ENCODE data around the gene ANKRD40CL.

DNA sequence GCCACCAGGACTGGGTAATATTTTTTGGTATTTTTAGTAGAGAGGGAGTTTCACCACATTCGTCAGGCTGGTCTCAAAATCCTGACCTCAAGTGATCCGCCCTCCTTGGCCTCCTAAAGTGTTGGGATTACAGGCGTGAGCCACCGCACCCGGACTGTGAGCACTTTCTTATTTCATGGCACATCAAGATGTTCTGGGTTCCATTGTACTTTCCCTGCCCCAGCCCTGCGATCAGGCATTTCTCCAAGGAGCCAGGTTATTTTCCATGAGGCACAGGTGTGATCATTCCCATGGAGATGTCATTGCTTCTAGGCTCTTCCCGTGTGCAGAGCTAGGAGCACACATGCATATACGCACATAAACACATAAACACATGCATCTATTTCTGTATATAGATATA is 2.6 kb upstream of the ANKRD40CL start:
- TF ChIP-seq, protein P1, sequence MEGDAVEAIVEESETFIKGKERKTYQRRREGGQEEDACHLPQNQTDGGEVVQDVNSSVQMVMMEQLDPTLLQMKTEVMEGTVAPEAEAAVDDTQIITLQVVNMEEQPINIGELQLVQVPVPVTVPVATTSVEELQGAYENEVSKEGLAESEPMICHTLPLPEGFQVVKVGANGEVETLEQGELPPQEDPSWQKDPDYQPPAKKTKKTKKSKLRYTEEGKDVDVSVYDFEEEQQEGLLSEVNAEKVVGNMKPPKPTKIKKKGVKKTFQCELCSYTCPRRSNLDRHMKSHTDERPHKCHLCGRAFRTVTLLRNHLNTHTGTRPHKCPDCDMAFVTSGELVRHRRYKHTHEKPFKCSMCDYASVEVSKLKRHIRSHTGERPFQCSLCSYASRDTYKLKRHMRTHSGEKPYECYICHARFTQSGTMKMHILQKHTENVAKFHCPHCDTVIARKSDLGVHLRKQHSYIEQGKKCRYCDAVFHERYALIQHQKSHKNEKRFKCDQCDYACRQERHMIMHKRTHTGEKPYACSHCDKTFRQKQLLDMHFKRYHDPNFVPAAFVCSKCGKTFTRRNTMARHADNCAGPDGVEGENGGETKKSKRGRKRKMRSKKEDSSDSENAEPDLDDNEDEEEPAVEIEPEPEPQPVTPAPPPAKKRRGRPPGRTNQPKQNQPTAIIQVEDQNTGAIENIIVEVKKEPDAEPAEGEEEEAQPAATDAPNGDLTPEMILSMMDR (IDR thresholded peaks at IDR 0.05; ENCODE audit: low read depth, low read length, missing input control): no peak
- TF ChIP-seq TAF1 (conservative IDR thresholded peaks at IDR 0.05) (no peak), GABPA (IDR thresholded peaks at IDR 0.05 in 1 of 2, conservative IDR thresholded peaks at IDR 0.05 in 1 of 2) (no peak), YY1 (IDR thresholded peaks at IDR 0.05) (no peak), RXRA (IDR thresholded peaks at IDR 0.05) (no peak), RAD21 (IDR thresholded peaks at IDR 0.05) (no peak), JUND (IDR thresholded peaks at IDR 0.05) (no peak), HNF4G (IDR thresholded peaks at IDR 0.05) (no peak), FOXA1 (IDR thresholded peaks at IDR 0.05) (no peak), SP1 (IDR thresholded peaks at IDR 0.05) (no peak)
- TF ChIP-seq, protein P2, sequence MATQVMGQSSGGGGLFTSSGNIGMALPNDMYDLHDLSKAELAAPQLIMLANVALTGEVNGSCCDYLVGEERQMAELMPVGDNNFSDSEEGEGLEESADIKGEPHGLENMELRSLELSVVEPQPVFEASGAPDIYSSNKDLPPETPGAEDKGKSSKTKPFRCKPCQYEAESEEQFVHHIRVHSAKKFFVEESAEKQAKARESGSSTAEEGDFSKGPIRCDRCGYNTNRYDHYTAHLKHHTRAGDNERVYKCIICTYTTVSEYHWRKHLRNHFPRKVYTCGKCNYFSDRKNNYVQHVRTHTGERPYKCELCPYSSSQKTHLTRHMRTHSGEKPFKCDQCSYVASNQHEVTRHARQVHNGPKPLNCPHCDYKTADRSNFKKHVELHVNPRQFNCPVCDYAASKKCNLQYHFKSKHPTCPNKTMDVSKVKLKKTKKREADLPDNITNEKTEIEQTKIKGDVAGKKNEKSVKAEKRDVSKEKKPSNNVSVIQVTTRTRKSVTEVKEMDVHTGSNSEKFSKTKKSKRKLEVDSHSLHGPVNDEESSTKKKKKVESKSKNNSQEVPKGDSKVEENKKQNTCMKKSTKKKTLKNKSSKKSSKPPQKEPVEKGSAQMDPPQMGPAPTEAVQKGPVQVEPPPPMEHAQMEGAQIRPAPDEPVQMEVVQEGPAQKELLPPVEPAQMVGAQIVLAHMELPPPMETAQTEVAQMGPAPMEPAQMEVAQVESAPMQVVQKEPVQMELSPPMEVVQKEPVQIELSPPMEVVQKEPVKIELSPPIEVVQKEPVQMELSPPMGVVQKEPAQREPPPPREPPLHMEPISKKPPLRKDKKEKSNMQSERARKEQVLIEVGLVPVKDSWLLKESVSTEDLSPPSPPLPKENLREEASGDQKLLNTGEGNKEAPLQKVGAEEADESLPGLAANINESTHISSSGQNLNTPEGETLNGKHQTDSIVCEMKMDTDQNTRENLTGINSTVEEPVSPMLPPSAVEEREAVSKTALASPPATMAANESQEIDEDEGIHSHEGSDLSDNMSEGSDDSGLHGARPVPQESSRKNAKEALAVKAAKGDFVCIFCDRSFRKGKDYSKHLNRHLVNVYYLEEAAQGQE (IDR thresholded peaks at IDR 0.05): no peak
- TF ChIP-seq, protein P3, sequence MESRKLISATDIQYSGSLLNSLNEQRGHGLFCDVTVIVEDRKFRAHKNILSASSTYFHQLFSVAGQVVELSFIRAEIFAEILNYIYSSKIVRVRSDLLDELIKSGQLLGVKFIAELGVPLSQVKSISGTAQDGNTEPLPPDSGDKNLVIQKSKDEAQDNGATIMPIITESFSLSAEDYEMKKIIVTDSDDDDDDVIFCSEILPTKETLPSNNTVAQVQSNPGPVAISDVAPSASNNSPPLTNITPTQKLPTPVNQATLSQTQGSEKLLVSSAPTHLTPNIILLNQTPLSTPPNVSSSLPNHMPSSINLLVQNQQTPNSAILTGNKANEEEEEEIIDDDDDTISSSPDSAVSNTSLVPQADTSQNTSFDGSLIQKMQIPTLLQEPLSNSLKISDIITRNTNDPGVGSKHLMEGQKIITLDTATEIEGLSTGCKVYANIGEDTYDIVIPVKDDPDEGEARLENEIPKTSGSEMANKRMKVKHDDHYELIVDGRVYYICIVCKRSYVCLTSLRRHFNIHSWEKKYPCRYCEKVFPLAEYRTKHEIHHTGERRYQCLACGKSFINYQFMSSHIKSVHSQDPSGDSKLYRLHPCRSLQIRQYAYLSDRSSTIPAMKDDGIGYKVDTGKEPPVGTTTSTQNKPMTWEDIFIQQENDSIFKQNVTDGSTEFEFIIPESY (IDR thresholded peaks at IDR 0.05): no peak
- TF ChIP-seq, protein P4, sequence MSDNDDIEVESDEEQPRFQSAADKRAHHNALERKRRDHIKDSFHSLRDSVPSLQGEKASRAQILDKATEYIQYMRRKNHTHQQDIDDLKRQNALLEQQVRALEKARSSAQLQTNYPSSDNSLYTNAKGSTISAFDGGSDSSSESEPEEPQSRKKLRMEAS (IDR thresholded peaks at IDR 0.05): no peak
- TF ChIP-seq, protein P5, sequence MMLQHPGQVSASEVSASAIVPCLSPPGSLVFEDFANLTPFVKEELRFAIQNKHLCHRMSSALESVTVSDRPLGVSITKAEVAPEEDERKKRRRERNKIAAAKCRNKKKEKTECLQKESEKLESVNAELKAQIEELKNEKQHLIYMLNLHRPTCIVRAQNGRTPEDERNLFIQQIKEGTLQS (IDR thresholded peaks at IDR 0.05): no peak

Measured in liver (tissue), 3 donors.